ENCODE data around the gene ERICH6B.

Gene ERICH6B

DNA sequence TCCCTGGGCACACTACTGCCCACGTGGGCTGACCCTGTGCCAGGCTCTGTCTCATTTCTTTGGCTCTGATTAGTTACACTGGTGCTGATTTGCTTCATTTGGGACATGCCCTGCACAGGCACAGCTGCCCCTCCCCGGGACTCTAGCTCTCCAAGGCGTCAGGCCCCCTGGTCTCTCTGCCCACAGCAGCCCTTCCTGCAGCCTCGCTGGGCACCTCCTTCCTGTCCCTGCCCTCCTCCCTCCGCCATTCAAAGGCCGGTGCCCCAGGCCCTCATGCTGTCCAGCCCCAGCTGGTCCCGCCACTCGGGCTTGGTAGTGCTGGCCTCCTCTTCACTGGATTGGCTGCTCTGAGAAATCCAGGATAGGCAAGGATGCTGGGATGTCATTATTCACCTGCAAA is 73.1 kb downstream of the ERICH6B start:
- DNase-seq (ENCODE audit: low spot score) = no peak

- no peak for DNase-seq (ENCODE audit: low spot score)
Measured at GRCh38 chr13:45541806-45542205, 73.7 kb downstream of the ERICH6B start.

GRCh38 chr13:45540864-45541263 is 74.7 kb downstream of the ERICH6B start:
- DNase-seq (ENCODE audit: low spot score) = no peak

GRCh38 chr13:45540195-45540594 is 75.3 kb downstream of the ERICH6B start:
- no peak for DNase-seq (ENCODE audit: low spot score)

DNA sequence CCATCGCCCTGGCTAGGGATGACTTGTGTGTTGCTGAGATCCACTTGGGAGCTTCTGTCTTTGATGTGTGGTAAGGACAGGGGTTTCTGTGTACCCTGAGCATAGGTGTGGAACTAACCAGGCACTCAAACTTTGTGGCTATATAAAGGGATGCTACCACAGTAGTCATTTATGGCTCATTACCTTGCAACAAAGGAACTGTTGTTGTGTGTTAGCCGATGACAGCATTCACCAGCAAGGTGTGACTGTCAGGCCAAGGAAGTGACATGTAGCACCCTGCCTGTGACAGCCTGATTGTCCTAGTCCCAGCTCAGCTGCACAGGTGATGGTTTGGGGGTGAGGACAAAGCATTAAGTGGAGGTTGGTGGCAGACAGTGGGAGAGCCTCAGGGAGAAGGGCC is 77.2 kb downstream of the ERICH6B start:
- no peak for DNase-seq (ENCODE audit: low spot score)

DNA sequence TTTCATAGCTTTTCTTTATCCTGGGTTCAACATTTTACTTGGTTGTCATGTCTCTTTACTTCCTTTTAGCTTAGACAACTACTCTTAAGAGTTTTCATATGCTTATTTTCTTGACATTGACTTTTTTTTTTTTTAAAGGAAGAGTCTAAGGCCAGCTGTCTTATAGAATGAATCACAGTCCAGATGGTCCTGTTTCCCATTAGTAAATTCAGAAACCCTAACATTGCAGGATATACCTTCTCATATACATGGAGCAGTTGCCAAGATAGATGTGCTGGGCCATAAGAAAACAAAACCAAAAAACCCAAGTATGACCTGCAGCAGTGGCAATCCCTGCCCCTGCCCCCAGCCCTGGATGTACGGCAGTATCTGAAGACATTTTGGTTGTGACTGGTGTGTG is 78.0 kb downstream of the ERICH6B start:
- DNase-seq (ENCODE audit: low spot score) = no peak

DNA sequence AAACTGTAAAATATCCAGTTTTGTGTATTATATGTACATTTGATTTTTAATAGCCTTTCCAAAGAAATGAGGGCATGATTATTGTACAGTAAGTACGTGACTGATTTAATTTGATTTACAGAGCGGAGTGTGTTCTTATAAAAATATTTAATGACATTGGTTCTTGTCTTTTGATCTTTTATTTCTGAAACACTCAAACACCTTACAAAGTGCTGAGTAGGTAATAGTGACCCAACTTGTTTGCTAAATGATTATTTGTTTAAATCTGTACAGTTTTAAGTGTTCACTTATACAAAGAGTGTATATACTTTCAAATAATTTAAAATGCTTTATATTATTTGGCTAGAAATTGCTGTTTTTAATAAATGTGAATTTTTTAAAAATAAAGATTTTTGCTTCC is 79.3 kb downstream of the ERICH6B start:
- DNase-seq (ENCODE audit: low spot score) = no peak

GRCh38 chr13:45534604-45535003 is 80.9 kb downstream of the ERICH6B start:
- DNase-seq (ENCODE audit: low spot score) = no peak

DNA sequence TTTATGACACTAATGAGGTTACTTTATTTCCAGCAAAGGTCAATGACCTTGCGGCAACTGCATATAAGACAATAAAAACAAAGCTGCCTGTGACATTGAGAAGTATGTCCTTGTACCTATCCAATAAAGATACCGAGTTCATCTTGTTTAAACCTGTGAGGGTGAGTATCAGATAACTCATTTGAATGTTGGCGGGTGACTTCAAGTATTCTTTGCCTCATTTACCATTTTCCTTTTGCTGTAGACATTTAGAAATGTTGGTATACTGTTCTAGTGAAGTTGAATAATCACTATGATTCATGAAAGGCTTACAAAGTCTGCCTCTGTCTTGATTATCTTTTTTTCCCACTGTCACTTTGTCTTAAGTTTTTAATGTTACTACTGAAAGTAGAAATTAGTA is 85.8 kb downstream of the ERICH6B start:
- DNase-seq (ENCODE audit: low spot score) = no peak

DNA sequence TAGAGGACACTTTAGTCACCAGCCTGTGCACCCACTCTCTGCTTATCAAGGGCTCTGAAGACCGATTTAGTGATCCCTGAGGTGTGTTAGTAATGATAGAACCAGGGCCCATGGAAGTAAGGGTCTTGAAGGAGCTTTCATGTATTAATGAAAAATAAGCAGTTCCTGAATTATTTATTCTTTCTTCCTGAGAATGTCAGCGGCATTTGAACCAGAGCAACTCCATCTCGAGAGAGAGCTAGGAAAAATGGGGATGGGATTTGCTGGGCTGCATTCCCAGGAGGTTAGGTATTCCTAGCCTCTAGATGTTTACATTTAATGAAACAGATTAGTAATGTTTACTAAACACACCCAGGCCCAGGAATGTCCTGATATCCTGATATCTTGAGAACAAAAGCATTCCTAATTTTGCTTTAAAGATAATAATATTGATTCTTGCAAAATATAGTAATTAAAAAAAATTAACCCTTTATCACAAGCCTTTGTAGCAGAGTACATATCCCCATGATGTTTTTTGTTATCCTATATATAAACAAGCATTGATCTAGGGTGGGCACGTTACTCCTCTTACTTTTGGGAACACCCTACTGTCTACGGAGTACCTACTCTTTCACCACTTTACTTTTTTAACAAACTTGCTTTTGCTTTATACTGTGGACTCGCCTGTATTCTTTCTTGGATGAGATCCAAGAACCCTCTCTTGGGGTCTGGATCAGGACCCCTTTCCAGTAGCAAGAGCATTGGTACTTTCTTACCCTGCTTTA is 87.7 kb downstream of the ERICH6B start:
- DNase-seq (ENCODE audit: low spot score) = no peak

DNA sequence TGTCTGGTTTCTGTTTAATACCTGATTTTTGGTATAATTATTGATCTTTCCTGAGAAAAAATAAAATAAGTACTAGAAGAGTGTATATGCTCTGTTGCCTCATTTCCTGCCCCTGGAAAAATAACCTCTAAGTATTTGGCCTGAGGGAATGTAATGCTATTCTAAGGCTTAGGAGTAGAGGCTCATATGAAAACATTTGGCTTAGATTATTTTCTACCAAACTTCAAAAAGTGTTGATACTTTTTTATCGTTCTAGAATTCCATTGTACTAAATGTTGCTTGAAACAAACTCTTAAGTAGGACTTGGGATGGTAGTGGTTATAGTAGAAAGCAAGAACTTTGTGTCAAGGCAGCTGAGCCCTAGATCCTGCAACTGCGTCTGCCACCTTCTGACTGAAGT is 93.0 kb downstream of the ERICH6B start:
- no peak for DNase-seq (ENCODE audit: low spot score)

GRCh38 chr13:45521297-45521696 is 94.2 kb downstream of the ERICH6B start:
- no peak for DNase-seq (ENCODE audit: low spot score)

- DNase-seq (ENCODE audit: low spot score) = no peak
Measured at GRCh38 chr13:45519493-45519892, 96.0 kb downstream of the ERICH6B start.

DNA sequence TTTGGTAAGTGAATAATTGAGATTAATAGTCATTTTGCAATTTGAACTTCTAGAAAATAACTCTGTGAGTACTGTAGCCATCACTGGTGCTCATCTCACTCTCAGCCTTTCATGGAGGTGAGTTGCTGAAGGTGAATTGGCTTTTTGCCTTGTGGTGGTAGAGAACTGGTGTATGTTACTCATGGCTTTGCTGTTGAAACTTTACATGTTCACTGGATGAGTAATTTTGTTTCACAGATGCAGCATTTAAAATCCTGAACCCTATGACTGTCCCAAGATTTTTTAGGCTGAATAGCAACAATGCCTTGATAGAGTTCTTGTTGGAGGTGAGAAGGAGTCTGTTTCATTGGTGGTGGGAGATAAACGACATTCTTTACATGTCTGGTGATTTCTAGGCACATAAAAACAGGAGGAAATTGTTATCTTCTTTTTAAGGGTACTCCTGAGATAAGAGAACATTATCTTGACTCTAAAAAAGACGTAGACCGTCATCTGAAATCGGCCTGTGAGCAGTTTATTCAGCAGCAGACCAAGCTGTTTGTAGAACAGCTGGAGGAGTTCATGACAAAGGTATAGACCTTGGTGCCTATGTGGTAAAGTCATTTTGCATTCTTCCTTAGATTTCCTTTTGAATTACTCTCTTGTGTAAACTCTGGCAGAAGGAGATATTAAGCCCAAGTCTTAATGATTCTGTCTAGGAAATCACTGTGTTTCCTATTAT is 96.9 kb downstream of the ERICH6B start:
- DNase-seq (ENCODE audit: low spot score) = no peak

- DNase-seq (ENCODE audit: low spot score) = no peak
Measured at GRCh38 chr13:45516757-45517156, 98.8 kb downstream of the ERICH6B start.

- no peak for DNase-seq (ENCODE audit: low spot score)
Measured at GRCh38 chr13:45512098-45512496, 103.4 kb downstream of the ERICH6B start.

- DNase-seq (ENCODE audit: low spot score) = peak; percentile 81
Measured at GRCh38 chr13:45511310-45512097, 104.0 kb downstream of the ERICH6B start.

- DNase-seq (ENCODE audit: low spot score) = no peak
Measured at GRCh38 chr13:45510672-45511071, 104.9 kb downstream of the ERICH6B start.

DNA sequence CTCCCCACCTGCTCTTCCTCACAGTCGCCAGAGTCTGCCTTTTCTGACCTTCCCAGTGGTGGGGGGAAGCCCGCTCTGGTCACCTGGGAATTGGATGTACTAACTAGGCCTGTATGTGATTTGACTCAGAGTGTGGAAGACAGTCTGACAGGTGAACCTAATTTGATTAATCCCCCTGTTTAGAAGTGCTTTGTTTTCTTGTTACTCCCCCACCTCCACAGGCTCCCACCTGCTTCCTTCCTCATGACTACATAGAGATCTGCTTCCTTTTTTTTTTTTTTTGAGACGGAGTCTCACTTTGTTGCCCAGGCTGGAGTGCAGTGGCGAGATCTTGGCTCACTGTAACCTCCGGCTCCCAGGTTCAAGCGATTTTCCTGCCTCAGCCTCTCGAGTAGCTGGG is 106.8 kb downstream of the ERICH6B start:
- no peak for DNase-seq (ENCODE audit: low spot score)

DNA sequence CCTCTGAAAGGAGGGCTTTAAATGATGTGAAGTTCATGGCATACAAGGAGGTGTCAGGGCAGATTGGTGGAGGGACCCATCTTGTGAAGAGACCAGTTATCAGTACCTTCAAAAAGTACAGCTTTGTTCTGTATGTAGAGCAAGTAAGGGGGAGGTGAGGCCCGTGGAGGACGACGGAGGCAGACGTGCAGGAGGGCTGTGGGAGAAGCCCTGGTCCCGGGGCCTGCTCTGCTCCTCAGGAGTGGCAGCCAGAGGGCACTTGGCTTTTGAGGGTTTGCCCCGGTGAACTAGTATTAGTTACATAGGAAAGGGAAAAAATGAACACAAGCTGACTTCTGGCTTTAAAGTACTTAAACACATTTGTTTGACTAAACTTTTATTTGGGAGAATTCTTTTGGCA is 108.7 kb downstream of the ERICH6B start:
- no peak for DNase-seq (ENCODE audit: low spot score)

DNA sequence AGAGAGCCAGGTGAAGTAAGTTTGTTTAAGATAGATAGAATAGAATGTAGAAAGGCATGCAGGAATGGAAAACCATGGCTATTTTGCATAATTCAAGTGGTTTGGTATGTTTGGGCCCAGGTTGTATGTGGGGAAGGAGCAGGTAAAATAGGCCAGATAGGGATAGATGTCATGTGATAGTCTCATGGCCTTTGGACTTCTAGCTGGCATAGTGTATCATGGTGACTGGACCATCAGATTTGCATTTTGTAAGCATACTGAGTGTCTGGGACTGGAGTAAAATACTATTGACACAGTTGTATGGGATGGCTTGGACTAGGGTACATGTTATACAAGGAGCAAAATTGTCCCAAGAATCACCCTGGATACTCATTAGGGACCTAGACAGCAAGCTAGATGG is 111.9 kb downstream of the ERICH6B start:
- no peak for DNase-seq (ENCODE audit: low spot score)

DNA sequence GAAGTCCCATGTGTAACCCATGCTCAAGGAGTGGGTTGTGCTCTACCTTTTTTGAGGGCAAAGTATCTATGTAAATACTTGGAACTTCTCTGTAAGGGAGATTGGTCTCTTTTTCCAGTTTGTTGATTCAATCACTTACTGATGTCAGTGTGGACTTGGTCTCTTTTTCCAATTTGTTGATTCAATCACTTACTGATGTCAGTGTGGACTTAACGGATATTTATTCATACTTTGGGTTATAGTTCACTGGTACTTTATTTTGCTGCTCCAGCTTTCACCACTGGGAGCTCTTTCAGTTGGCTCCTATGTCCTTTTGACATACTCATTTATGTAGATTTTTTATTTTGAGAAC is 114.4 kb downstream of the ERICH6B start:
- no peak for DNase-seq (ENCODE audit: low spot score)
